GM15510 (cell line): ENCODE measurements around the gene PDLIM4.

Experiments
- POLR2A ChIP-seq: IDR thresholded peaks from 3 replicates; pipeline ENCODE4 v1.6.1; 2011; ENCODE audit warnings: borderline replicate concordance; ENCODE audit not compliant: insufficient read length; ENCODE audit errors: extremely low read depth

Gene PDLIM4

DNA sequence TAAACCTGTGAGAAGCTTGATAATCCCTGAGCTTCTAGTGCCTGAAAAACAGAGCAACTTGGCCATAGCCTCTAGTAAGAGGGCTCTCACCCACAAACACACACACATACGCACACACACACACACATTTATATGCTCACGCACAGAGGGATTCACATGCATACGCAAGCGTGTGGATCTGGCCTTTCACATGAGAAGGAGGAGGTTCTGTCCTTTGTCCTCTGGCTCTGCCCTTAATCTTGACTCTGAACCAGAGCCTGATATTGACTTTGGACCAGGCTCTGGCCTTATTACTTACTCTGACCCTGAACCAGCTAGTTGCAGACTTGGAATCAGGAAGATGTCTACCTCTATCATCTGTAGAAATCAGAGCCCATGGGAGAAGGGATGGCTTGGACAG, 19.8 kb upstream of the PDLIM4 start:
- TF ChIP-seq POLR2A = no peak

DNA sequence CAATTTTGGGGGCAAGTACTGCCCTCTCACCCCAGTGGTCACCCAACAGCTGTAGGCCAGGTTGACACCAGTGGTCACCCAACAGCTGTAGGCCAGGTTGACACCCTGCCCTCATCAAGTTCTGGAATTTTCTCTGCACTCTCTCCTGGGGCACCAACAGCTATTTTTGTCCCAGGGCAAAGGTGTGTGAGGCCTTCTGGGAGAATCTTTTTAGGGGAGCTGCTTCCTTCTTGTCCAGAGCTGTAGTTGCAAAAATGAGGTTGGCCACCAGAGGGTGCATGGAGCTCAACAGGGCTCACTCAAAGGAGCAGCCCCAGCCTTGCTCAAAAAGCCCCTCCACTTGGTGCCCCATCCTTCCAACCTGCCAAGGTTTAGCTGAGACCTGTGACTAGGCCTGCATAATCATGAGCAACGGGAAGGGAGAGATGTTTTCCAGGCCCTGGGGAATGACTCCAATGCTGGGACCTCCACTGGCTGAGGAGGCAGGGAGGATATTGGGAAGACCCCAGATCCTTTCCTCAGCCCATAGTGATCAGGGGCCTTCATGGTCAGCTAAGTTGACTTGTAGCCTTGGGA, 19.2 kb upstream of the PDLIM4 start:
- TF ChIP-seq POLR2A = no peak

DNA sequence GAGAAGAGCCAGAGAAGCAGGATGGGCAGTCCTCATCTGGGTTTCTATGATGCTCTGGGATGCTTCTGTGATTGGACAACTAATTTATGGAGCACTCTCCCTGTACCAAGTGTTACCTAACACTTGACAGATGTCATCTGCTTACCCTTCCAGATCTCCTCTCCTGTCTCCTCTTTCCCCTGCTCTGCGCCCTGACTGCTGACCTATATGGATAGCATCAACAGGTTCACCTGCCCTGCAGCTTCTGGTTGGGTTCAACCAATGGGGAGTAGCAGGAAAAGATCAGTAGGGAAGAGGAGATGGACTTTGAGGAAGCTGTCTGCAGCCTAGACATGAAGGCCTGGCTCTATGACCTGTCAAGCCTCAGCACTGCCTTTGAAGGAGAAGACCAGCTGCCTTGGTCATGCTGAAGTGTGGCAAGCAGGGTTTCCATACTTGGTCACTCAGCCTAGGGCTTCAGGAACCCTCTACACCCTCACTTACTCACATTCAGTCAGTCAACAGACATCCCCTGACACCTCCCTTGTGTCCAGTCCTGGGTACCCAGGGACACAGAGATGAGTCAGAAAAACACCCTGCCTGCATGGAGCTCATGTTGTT, 18.5 kb upstream of the PDLIM4 start:
- TF ChIP-seq POLR2A = no peak

DNA sequence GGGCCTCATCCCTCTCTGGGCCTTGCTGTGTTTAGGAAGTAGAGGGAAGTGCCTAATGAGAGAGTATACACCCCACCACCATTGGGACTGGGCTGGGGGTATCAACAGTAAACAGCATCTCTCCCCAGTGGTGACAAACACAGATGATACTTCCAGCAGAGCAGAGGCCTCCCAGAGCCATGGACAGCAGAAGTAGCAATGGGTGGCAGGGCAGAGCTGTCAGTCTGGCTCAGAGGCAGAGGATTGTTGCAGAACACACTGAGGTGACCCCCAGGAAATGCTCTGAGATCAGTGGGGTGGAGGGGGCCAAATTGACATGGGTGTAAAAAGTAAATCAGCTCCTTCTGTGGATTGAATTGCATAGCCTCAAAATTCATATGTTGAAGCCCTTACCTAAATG, 17.7 kb upstream of the PDLIM4 start:
- TF ChIP-seq POLR2A = no peak

DNA sequence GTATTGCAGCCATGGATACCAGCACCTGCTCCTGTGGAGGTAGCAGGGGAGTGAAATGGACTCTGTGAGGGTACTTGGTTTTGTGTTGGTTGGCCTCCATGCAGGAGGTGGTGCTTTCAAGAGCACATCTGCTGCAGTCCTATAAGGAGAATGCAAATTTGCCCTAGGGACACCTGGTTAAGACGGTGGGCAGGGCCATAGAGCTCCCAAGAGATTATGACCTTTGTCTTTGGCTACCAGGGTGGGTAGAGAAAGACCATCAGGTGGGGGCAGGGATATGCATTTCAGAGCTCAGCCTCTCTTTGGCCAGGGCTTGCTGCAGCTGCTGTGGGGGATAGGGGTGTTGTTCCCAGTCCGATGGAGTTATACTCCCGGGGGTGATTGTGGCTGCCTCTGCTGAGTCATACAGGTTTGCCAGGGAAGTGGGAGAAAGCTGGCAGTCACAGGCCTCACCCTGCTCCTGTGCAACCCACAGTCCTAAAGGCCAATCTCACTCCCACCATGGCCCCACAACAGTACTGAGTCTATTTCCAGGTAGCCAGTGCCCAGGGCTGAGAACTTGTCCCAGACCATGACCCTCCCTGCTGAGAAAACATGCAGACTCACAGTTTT, 14.0 kb upstream of the PDLIM4 start:
- TF ChIP-seq POLR2A = no peak

DNA sequence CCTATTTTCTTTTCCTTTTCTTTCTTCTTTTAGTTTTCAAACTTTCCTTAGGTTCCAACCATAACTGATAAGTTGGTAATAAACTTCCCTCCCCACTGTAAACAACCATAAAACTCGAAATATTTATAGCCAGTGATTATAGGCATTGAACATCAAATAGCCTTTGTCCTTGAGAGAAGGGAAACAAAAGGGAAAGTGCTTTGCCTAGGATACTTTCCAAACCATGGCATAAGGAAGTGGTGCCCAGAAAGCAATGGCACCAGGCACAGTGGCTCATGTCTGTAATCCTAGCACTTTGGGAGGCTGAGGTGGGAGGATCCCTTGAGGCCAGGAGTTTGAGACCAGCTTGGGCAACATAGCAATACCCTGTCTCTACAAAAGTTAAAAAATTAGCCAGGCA, 11.9 kb upstream of the PDLIM4 start:
- TF ChIP-seq POLR2A = no peak

DNA sequence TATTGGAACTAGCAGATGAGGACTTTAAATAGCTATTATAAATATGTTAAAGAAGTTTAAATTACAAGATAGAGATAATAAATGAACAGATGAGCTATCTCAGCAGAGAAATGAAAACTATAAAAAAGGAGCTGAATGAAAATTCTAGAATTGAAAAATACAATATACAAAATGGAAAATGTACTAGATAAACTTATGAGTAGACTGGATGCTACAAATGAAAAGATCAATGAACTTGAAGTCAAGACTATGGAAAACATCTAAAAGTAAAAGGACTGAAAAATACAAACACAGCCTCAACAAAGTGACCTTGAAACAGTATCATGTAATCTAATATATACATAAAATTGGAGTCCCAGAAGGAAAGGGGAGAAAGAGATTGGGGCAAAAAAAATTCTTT, 10.7 kb upstream of the PDLIM4 start:
- TF ChIP-seq POLR2A = no peak

DNA sequence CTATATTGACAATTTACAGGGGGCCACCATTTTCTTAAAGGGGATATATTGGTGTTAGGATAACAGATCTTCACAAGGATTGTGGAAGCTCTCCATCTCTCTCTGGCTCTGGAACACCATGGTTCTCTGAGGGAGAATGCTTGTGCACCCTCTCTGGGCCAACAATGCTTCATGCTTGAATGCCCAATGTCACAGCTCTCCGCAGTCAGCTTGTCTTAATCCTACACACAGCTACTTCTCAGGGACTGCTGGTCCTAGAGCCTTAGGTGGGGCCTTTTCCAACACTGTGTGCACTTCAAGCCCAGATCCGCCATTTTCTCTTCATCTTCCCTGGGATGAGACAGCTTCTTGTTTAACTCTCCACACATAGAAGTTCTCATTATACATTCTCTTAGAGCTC, 6.9 kb upstream of the PDLIM4 start:
- no peak for TF ChIP-seq POLR2A

DNA sequence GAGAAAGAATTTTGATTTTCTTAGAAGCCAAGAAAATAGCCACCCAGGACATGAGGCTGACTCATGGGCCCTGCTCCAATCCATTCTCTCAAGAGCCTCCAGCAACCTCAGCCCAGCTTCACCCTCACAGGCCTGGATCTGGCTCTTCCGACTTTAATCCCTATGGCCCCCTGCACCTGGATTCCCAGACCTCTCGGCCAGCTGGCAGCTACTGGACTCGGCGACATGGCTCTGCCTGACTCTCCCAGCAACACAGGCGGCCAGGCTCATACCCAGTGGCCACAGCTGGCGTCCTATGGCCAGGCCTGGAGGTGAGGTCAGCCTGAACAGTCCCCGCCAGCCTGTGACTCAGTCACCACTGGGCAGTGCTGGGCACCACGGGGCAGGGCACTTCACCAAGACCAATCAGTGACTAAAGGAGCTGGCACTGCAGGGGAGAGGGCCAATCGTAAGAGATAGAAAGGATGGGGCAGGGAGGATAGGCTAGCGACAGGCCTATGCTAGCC, 6.2 kb upstream of the PDLIM4 start:
- TF ChIP-seq POLR2A = no peak

DNA sequence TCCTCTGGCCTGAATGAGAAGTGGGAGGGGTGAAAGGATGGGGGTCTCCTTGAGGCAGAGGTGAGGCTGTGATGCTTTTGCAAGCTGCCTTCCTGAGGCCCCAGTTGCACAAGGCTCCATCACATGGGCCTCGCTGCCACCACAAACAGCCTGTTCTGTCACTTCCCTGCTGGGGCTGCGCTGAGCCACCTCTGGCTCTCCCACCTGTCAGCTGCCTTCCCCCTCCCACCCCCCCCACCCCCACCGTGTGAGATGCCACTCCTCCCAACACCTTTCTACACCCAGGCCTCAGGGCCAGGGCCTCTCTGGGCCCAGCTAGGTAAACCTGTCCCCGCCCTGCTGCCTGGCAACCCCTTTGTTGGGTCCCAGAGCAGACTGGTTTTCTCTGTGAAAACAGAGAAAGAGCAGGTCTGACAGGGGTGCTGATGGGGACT, 4.5 kb upstream of the PDLIM4 start:
- no peak for TF ChIP-seq POLR2A

DNA sequence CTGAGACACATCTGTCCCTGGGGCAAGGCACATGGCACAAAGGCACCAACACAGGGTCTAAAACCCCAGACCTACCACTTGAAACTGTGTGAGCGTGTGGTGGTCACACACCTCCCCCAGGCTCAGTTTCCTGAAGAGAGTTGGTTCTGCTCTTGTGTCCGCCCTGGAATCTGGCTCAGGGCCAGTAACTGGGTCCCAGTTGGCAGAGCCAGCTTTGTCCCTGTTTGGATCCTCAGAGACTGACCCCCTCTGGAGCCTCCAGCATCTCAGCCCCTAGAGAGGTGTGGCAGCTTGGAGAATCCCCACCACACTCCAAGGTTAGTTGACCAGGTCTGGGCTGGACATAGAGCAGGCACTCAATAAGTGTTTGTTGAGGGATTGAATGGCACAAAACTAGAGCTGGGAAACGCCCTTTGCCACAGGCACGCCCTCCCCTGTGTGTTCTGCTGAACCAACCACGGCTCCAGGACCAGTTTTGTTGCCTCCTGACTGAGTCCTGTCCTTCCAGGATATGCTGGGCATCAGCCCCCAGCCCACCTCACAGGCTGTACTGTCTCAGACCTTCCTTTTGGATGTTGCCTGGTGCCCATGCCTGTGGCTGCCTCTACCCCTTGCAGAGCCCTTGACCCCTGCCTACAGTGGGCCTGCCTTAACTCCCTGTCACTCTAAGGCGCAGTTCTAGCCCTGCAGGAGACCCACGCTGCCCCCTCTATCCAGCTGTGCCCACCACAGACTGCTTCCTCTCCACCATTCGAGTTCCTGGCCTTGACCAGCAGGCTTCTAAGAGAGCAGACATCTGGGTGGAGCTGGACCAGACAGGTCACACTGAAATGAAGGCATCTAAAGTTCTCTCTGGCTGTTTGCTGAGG, 3.8 kb upstream of the PDLIM4 start:
- no peak for TF ChIP-seq POLR2A

DNA sequence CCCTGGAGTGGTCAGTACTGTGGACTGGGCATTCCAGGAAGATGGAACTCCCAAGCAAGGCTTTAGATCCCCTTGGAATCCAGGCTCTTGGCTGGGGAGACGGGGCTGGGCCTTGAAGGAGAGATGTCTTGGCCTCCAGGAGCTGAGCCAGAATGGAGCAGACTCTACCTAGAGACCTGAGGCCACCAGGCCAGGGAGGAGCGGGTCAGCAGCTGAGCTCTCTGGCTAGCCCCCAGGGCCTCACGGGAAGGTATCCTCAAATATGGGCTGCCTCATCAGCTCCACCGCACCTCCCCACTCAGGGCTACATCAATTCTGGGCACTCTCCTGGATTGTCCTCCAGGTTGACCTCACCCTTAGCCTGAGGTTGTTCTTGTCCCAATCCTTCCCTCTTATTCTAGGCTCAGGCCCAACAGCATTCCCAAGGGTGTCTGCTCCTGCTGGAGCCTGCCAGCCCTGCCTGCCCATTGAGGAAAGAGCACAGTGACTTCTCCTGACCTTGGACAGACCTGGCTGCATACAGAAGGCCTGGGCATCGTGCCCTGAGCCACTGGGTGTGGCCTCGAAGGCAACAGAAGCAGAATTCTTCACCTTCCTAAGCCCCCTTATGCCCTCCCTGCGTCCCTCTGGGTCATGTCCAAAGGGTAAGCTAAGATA, 3.0 kb upstream of the PDLIM4 start:
- no peak for TF ChIP-seq POLR2A

DNA sequence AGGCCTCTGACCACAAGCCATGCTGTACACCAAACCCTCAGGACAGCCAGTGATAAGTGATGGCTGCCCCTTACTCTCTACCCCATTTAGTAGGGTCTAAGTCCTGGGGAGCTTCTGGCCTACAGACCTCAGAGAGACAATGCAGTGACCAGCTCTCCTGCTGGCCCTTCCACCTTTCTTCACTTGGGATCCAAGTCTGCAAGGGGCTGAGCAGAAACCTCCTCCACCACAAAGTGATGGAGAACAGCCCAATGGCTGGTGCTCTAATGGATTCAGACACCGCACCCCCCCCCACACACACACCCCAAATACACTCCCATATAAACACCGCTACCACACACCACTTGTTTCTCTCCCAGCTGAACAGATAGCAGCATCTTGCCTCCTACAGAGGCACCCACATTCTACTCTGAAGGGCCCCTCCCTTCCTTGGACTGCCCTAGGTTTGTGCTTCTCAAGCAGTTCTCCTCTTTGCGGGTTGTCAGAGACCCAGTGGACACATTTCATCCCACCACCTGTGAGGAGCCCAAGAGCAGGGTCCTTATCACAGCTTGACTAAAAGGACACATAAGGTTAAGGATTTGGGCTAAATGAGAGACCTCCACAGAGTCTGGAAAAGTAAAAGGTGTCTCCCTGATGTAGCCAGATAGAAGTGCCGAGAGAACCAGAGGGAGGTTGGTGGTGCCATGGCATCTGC, 1.3 kb upstream of the PDLIM4 start:
- TF ChIP-seq POLR2A = no peak

DNA sequence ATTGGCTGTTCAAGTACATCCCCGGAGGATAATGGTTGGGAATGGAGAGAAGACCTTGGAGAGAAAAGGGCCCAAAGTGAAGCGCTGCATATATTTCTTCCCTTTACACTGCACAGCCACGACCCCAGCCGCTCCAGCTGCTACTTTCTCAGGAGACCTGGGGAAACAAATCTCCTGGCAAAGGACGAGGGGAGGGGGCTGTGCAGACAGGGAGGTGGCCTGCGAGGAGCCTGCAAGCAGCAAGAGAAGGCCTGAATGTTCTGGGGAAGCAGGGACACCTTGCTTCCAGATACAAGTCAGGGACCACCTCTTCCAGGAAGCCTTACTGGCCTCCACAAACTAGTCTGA, 739 bp upstream of the PDLIM4 start:
- no peak for TF ChIP-seq POLR2A
